Mesendoderm (in vitro differentiated cells): ENCODE data around the gene KLHL6.
"Not testable (repeated sequence)": the region's sequence is repeated elsewhere in the genome, so short reads cannot be mapped to it uniquely, and the experiment has no call there.

Source experiments
- DNase-seq: peaks from one replicate; pipeline ENCODE4 v3.0.0; 2013
- H2AK5ac ChIP-seq: 2 replicates; pipeline ENCODE4 v1.6.1; 2013; ENCODE audit warnings: low read length, inconsistent platforms
- H2BK120ac ChIP-seq: 2 replicates; pipeline ENCODE4 v1.6.1; 2013; ENCODE audit warnings: low read depth, mild to moderate bottlenecking, low read length, moderate library complexity, mixed read lengths
- H2BK15ac ChIP-seq: replicated peaks from 2 replicates; pipeline ENCODE4 v1.6.1; 2013; ENCODE audit warnings: low read depth, mild to moderate bottlenecking, moderate library complexity
- H2BK5ac ChIP-seq: 2 replicates; pipeline ENCODE4 v1.6.1; 2013; ENCODE audit warnings: low read length, inconsistent platforms
- H3K18ac ChIP-seq: 2 replicates; pipeline ENCODE4 v1.6.1; 2013; ENCODE audit warnings: mild to moderate bottlenecking, low read length, mixed read lengths
- H3K23ac ChIP-seq: one replicate; pipeline ENCODE4 v1.6.1; 2013; ENCODE audit warnings: low read length
- H3K27ac ChIP-seq: 2 replicates; pipeline ENCODE4 v1.5.1; 2013; ENCODE audit warnings: low read depth, mild to moderate bottlenecking, inconsistent platforms, low read length, moderate library complexity
- H3K27me3 ChIP-seq: 2 replicates; pipeline ENCODE4 v1.6.1; 2013; ENCODE audit warnings: low read length, control low read depth, mild to moderate bottlenecking, inconsistent platforms; ENCODE audit not compliant: insufficient read depth, poor library complexity
- H3K36me3 ChIP-seq: 2 replicates; pipeline ENCODE4 v1.6.1; 2013; ENCODE audit warnings: low read length, inconsistent platforms; ENCODE audit not compliant: control insufficient read depth, insufficient read depth
- H3K4ac ChIP-seq: one replicate; pipeline ENCODE4 v1.6.1; 2013; ENCODE audit warnings: low read depth, mild to moderate bottlenecking, low read length, moderate library complexity
- H3K4me1 ChIP-seq: 2 replicates; pipeline ENCODE4 v1.6.1; 2013; ENCODE audit warnings: low read depth, low read length, inconsistent platforms; ENCODE audit not compliant: control insufficient read depth
- H3K4me2 ChIP-seq: 2 replicates; pipeline ENCODE4 v1.6.1; 2013; ENCODE audit warnings: low read length
- H3K4me3 ChIP-seq: 2 replicates; pipeline ENCODE4 v1.5.1; 2013; ENCODE audit warnings: mild to moderate bottlenecking, low read length
- H3K56ac ChIP-seq: one replicate; pipeline ENCODE4 v1.6.1; 2013; ENCODE audit warnings: low read length
- H3K79me1 ChIP-seq: 2 replicates; pipeline ENCODE4 v1.6.1; 2013; ENCODE audit warnings: low read length, inconsistent platforms
- H3K79me2 ChIP-seq: 2 replicates; pipeline ENCODE4 v1.6.1; 2013; ENCODE audit warnings: mild to moderate bottlenecking, low read length; ENCODE audit not compliant: control insufficient read depth, insufficient read depth
- H3K9ac ChIP-seq: 2 replicates; pipeline ENCODE4 v1.6.1; 2013; ENCODE audit warnings: low read length, inconsistent platforms
- H4K5ac ChIP-seq: one replicate; pipeline ENCODE4 v1.6.1; 2013; ENCODE audit warnings: low read length
- H4K8ac ChIP-seq: one replicate; pipeline ENCODE4 v1.6.1; 2013; ENCODE audit warnings: low read depth, mild to moderate bottlenecking, control low read depth, low read length, moderate library complexity
- WGBS: extraction: QIAGEN DNeasy Blood & Tissue Kit; methylation state at CpG from one replicate; pipeline ENCODE4 v1.1.7; 2013; ENCODE audit warnings: low lambda C conversion rate, missing lambda C conversion rate; ENCODE audit not compliant: insufficient coverage; ENCODE audit errors: extremely low coverage; 5-methylcytosine and 5-hydroxymethylcytosine counted together

Gene KLHL6

DNA sequence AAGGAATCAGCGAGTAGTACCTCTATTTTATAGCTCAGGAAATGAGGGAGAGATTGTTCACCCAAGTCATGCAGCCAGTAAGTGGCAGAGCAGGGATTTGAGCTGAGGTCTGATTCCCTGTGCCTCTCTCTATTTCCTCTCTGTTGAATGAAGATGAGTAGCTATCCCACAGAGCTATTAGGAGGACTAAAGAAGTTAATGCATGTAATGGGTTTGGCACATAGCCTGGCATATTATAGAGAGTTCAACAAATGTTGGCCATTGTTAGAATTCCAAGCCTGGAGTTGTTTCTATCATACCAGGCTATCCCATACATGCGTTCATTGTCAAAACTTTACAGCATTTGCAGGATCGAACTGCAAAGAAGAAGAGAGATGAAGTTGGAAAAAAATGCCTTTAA, 21.8 kb upstream of the KLHL6 start:
- H3K4me2 ChIP-seq: no peak overlapping the region
- H3K56ac ChIP-seq: no peak overlapping the region
- WGBS: no CpG with 5 or more reads among the region's 3 CpGs
- no peak for DNase-seq
- H2BK5ac ChIP-seq: no peak overlapping the region
- H3K4me1 ChIP-seq: no peaks in the 10 kb centered on the region
- no peak overlapping the region for H2BK120ac ChIP-seq
- H2BK15ac ChIP-seq: no peak overlapping the region
- H4K5ac ChIP-seq: no peak overlapping the region
- no peaks in the 10 kb centered on the region for H3K36me3 ChIP-seq
- no peaks in the 10 kb centered on the region for H3K27me3 ChIP-seq
- H3K23ac ChIP-seq: no peak overlapping the region
- H3K27ac ChIP-seq: no peak overlapping the region
- H3K4me3 ChIP-seq: no peak overlapping the region
- no peak overlapping the region for H3K9ac ChIP-seq
- H4K8ac ChIP-seq: no peak overlapping the region
- H3K79me2 ChIP-seq: no peaks in the 10 kb centered on the region
- no peak overlapping the region for H3K4ac ChIP-seq
- H3K79me1 ChIP-seq: no peaks in the 10 kb centered on the region
- no peak overlapping the region for H3K18ac ChIP-seq
- no peak overlapping the region for H2AK5ac ChIP-seq

DNA sequence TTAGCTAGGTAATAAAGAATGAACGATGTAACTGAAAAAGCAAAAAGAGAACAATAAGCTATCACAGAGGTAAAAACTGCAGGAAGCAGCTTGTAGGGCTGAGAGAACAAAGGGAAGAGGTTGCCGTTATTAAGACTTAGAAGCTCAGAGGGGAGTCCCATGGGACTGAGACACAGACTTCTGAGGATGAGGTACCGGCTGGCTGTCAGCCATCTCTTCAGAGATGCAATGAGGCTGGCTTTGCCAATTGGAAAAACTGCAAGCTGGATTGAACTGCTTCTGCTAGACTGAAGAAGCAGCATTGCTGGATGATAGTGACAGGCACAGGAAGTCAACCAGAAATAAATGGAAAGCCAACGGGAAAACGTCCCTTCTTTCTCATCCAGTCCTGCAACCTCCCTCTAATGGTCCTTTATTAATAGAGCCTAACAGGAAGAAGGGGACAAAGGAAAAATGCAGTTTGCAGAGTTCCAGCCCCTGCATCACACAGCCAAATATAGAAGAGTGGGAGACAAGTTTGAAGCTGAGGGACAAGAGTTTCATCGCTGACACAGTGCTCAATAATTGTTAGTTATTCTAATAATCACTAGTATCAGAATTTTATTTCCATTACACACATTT, 21.1 kb upstream of the KLHL6 start:
- DNase-seq: no peak
- H3K27ac ChIP-seq: no peak overlapping the region
- no peak overlapping the region for H3K4me3 ChIP-seq

DNA sequence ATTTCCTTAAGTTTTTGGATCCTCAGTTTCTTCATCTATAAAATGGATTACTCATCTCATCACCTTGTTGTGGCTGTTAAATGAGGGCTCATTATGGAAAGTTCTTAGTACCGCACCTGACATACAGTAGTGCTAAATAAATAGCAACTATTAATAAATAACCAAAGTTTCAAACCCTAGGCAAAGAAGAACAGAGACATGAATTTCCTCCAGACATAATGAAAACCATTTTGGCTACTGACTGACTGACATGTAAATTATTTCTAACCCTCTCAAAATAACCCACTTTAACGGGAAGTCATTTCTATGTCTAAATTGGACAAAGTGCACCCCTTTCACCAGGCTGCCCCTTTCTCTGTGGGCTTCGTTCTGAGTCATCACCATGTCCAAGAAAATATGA, 17.4 kb upstream of the KLHL6 start:
- H3K23ac ChIP-seq: no peak overlapping the region
- no peak overlapping the region for H4K8ac ChIP-seq
- H3K18ac ChIP-seq: no peak overlapping the region
- no peak overlapping the region for H3K4me2 ChIP-seq
- H2BK15ac ChIP-seq: no peak overlapping the region
- no peaks in the 10 kb centered on the region for H3K27me3 ChIP-seq
- no peak overlapping the region for H2AK5ac ChIP-seq
- H3K4me3 ChIP-seq: no peak overlapping the region
- H2BK120ac ChIP-seq: no peak overlapping the region
- H2BK5ac ChIP-seq: no peak overlapping the region
- H3K79me2 ChIP-seq: no peaks in the 10 kb centered on the region
- no peaks in the 10 kb centered on the region for H3K36me3 ChIP-seq
- DNase-seq: no peak
- no peaks in the 10 kb centered on the region for H3K4me1 ChIP-seq
- no peak overlapping the region for H3K27ac ChIP-seq
- no peak overlapping the region for H3K9ac ChIP-seq
- H4K5ac ChIP-seq: no peak overlapping the region
- no peak overlapping the region for H3K4ac ChIP-seq
- H3K79me1 ChIP-seq: no peaks in the 10 kb centered on the region
- H3K56ac ChIP-seq: no peak overlapping the region
- no CpG with 5 or more reads among the region's 3 CpGs for WGBS

More for the DNA sequence above, 21.1 kb upstream of the KLHL6 start:
- Histone ChIP-seq H3K4me1 (no peaks in the 10 kb centered on the region), H2BK120ac (no peak overlapping the region), H3K79me1 (no peaks in the 10 kb centered on the region), H2BK5ac (no peak overlapping the region), H3K23ac (no peak overlapping the region), H3K36me3 (no peaks in the 10 kb centered on the region), H3K4me2 (no peak overlapping the region), H3K27me3 (no peaks in the 10 kb centered on the region), H2AK5ac (no peak overlapping the region), H4K5ac (no peak overlapping the region), H3K4ac (no peak overlapping the region), H3K9ac (no peak overlapping the region), H2BK15ac (no peak overlapping the region), H3K18ac (no peak overlapping the region), H3K79me2 (no peaks in the 10 kb centered on the region), H3K56ac (no peak overlapping the region), H4K8ac (no peak overlapping the region)
- WGBS: no CpG with 5 or more reads among the region's 6 CpGs

DNA sequence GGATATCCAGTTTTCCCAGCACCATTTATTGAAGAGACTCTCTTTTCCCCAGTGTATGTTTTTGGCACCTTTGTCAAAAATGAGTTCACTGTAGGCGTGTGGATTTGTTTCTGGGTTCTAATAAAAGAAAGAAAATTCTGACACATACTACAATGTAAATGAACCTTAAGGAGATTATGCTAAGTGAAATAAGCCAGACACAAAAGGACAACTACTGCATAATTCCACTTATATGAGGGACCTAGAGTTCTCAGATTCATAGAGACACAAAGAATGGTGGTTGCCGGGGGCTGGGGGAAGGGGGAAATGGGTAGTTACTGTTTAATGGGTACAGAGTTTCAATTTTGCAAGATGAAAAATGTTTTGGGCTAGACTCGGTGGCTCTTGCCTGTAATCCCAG, 14.7 kb upstream of the KLHL6 start:
- H4K8ac ChIP-seq, H2BK15ac ChIP-seq, H3K4me2 ChIP-seq, H3K23ac ChIP-seq, DNase-seq, H4K5ac ChIP-seq, H3K79me2 ChIP-seq, H3K27me3 ChIP-seq, H3K4me3 ChIP-seq, H2BK5ac ChIP-seq, H3K4me1 ChIP-seq, H3K9ac ChIP-seq, H3K79me1 ChIP-seq, H3K36me3 ChIP-seq, H2AK5ac ChIP-seq, H2BK120ac ChIP-seq, H3K18ac ChIP-seq, H3K56ac ChIP-seq, H3K27ac ChIP-seq: not testable (repeated sequence)
- no CpG with 5 or more reads among the region's 3 CpGs for WGBS
- peak overlapping the region; percentile 10 for H3K4ac ChIP-seq

DNA sequence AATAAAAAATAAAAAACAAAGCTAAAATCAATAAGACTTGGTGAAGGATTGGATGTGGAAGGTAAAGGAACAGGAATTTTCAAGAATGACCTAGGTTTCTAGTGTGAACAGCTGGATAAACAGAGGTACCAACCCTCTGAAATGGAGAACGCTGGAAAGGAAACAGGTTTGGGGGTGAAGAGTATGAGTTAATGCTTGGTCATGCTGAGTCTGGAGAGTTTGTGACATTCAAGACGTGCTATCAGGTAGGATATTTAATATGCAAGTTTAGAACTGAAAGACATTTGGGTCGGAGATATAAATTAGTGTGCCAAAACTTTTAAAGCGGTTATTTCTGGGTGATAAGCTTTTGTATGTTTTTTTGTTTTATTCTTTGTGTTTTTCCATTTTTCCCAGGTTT, 11.4 kb upstream of the KLHL6 start:
- H3K18ac ChIP-seq: no peak overlapping the region
- H2BK15ac ChIP-seq: no peak overlapping the region
- H3K4me1 ChIP-seq: no peaks in the 10 kb centered on the region
- no peak overlapping the region for H3K4me3 ChIP-seq
- H3K79me1 ChIP-seq: no peaks in the 10 kb centered on the region
- H3K79me2 ChIP-seq: no peaks in the 10 kb centered on the region
- no peak overlapping the region for H3K56ac ChIP-seq
- H3K23ac ChIP-seq: no peak overlapping the region
- H3K27me3 ChIP-seq: no peaks in the 10 kb centered on the region
- no peak overlapping the region for H2AK5ac ChIP-seq
- H4K8ac ChIP-seq: no peak overlapping the region
- no peak overlapping the region for H3K27ac ChIP-seq
- DNase-seq: no peak
- no peak overlapping the region for H4K5ac ChIP-seq
- no peak overlapping the region for H3K9ac ChIP-seq
- no CpG with 5 or more reads among the region's 4 CpGs for WGBS
- H3K36me3 ChIP-seq: no peaks in the 10 kb centered on the region
- no peak overlapping the region for H3K4ac ChIP-seq
- H2BK5ac ChIP-seq: no peak overlapping the region
- no peak overlapping the region for H2BK120ac ChIP-seq
- H3K4me2 ChIP-seq: no peak overlapping the region

DNA sequence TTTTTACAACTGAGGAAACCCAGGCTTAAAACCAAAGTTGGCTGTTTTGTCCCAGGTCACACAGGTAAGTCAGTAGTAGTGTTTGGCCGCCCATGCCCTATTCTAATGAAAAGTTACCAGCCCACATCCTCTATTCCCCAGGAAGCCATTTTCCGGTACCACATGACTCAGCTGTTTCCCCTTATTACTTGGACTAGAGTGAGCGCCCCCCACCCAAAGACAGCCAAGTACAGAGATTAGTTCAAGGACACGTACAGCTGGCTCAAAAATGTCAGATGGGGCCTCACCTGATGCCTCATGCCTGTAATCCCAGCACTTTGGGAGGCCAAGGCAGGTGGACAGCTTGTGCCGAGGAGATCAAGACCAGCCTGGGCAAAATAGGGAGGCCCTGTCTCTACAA, 8.5 kb upstream of the KLHL6 start:
- Histone ChIP-seq H2BK15ac (no peak overlapping the region), H3K4me1 (no peaks in the 10 kb centered on the region), H2AK5ac (no peak overlapping the region), H3K9ac (no peak overlapping the region), H4K5ac (no peak overlapping the region), H3K23ac (no peak overlapping the region), H2BK5ac (no peak overlapping the region), H3K27ac (no peak overlapping the region), H3K27me3 (no peaks in the 10 kb centered on the region), H3K18ac (no peak overlapping the region), H3K4me2 (no peak overlapping the region), H3K4me3 (no peak overlapping the region), H2BK120ac (no peak overlapping the region), H3K4ac (no peak overlapping the region), H3K79me1 (no peaks in the 10 kb centered on the region), H4K8ac (no peak overlapping the region), H3K79me2 (no peaks in the 10 kb centered on the region), H3K56ac (no peak overlapping the region), H3K36me3 (no peaks in the 10 kb centered on the region)
- no peak for DNase-seq
- WGBS: no CpG with 5 or more reads among the region's 5 CpGs
